NCI-H82 (cell line): Measurements from ENCODE around the gene FGD6.
A peak's percentile ranks its signal among the peaks of the same experiment; 100 is the strongest.
"Not testable (repeated sequence)": the region's sequence is repeated elsewhere in the genome, so short reads cannot be mapped to it uniquely, and the experiment has no call there.

Experiments
- DNase-seq: peaks from one replicate; lab custom pipeline; 2025; lab: John Stamatoyannopoulos, UW

The FGD6 gene

GRCh38 chr12:95178136-95178535 is 39.1 kb downstream of the FGD6 start:
- DNase-seq, result no peak

GRCh38 chr12:95177201-95177768 is 40.0 kb downstream of the FGD6 start:
- DNase-seq, result no peak

- DNase-seq, result peak; percentile 29
Measured at GRCh38 chr12:95173392-95174251, 43.6 kb downstream of the FGD6 start.

GRCh38 chr12:95169368-95169767 is 47.9 kb downstream of the FGD6 start:
- DNase-seq, result no peak

- DNase-seq, result no peak
Measured at GRCh38 chr12:95168746-95169145, 48.5 kb downstream of the FGD6 start.

GRCh38 chr12:95164656-95165055 is 52.6 kb downstream of the FGD6 start:
- DNase-seq, result no peak

GRCh38 chr12:95158919-95159318 is 58.3 kb downstream of the FGD6 start:
- DNase-seq, result no peak

GRCh38 chr12:95151821-95152220 is 65.4 kb downstream of the FGD6 start:
- DNase-seq, result no peak

GRCh38 chr12:95151406-95151805 is 65.9 kb downstream of the FGD6 start:
- no peak for DNase-seq

GRCh38 chr12:95150501-95150900 is 66.8 kb downstream of the FGD6 start:
- DNase-seq, result no peak

- DNase-seq, result no peak
Measured at GRCh38 chr12:95147866-95148265, 69.4 kb downstream of the FGD6 start.

- DNase-seq, result peak; percentile 96
Measured at GRCh38 chr12:95146769-95147168, 70.5 kb downstream of the FGD6 start.

GRCh38 chr12:95143621-95144205 is 73.6 kb downstream of the FGD6 start:
- DNase-seq, result no peak

GRCh38 chr12:95142431-95143151 is 74.7 kb downstream of the FGD6 start:
- no peak for DNase-seq

GRCh38 chr12:95141310-95141709 is 76.0 kb downstream of the FGD6 start:
- DNase-seq, result peak; percentile 90

- DNase-seq, result not testable (repeated sequence)
Measured at GRCh38 chr12:95138031-95138430, 79.2 kb downstream of the FGD6 start.

GRCh38 chr12:95136598-95136997 is 80.7 kb downstream of the FGD6 start:
- DNase-seq, result no peak

GRCh38 chr12:95134085-95134484 is 83.2 kb downstream of the FGD6 start:
- no peak for DNase-seq

GRCh38 chr12:95131589-95132340 is 85.5 kb downstream of the FGD6 start:
- DNase-seq, result no peak

- DNase-seq, result peak; percentile 69
Measured at GRCh38 chr12:95130096-95130495, 87.2 kb downstream of the FGD6 start.

- no peak for DNase-seq
Measured at GRCh38 chr12:95129115-95129514, 88.2 kb downstream of the FGD6 start.

GRCh38 chr12:95126736-95127135 is 90.5 kb downstream of the FGD6 start:
- DNase-seq, result no peak
